SU-DHL-6 (cell line): ENCODE measurements around the gene ALKBH5.

Source experiments
- H2AFZ ChIP-seq: fragments of 200-600 bp; sonication (generic); 2 replicates; pipeline ENCODE4 v1.6.1; 2014; ENCODE audit warnings: low read depth, mild to moderate bottlenecking, moderate library complexity, mixed read lengths, antibody characterized with exemption, low read length; ENCODE audit not compliant: severe bottlenecking
- H3F3A ChIP-seq: fragments of 200-600 bp; shearing (Covaris generic); 2 replicates; pipeline ENCODE4 v1.6.0; 2016; ENCODE audit warnings: antibody characterized with exemption, mild to moderate bottlenecking; ENCODE audit not compliant: insufficient read depth
- H3K27ac ChIP-seq: fragments of 200-600 bp; sonication (generic); 2 replicates; pipeline ENCODE4 v1.5.1; 2016; ENCODE audit warnings: low read depth, mild to moderate bottlenecking, low read length, moderate library complexity, mixed read lengths
- H3K27me3 ChIP-seq: fragments of 200-600 bp; sonication (generic), shearing (Covaris generic); 2 replicates; pipeline ENCODE4 v1.6.0; 2014; ENCODE audit warnings: mild to moderate bottlenecking, low read length
- H3K36me3 ChIP-seq: fragments of 200-600 bp; sonication (generic); 2 replicates; pipeline ENCODE4 v1.6.1; 2014; ENCODE audit warnings: mild to moderate bottlenecking, low read length, mixed read lengths
- H3K4me2 ChIP-seq: fragments of 300-600, 200-600 bp; shearing (Covaris generic), sonication (generic); 2 replicates; pipeline ENCODE4 v1.6.0; 2014; ENCODE audit warnings: low read length, low read depth, mild to moderate bottlenecking; ENCODE audit not compliant: poor library complexity, severe bottlenecking
- H3K4me3 ChIP-seq: fragments of 200-600 bp; sonication (generic); 2 replicates; pipeline ENCODE4 v1.5.1; 2014; ENCODE audit warnings: antibody characterized with exemption, low read length, mild to moderate bottlenecking, mixed read lengths; ENCODE audit not compliant: insufficient read depth, poor library complexity, severe bottlenecking
- H3K79me2 ChIP-seq: fragments of 200-600 bp; sonication (generic); 2 replicates; pipeline ENCODE4 v1.6.1; 2014; ENCODE audit warnings: mild to moderate bottlenecking, low read length, moderate library complexity; ENCODE audit not compliant: insufficient read depth
- H3K9ac ChIP-seq: fragments of 200-600 bp; sonication (generic); 2 replicates; pipeline ENCODE4 v1.7.0; 2014; ENCODE audit warnings: mild to moderate bottlenecking, low read length
- H3K9me2 ChIP-seq: fragments of 200-600 bp; sonication (generic); replicated peaks from 2 replicates; pipeline ENCODE4 v1.6.1; 2014; ENCODE audit warnings: low read length; ENCODE audit not compliant: insufficient read depth
- H3K9me3 ChIP-seq: fragments of 200-600 bp; sonication (generic); 2 replicates; pipeline ENCODE4 v1.6.1; 2014; ENCODE audit warnings: low read length, mixed read lengths; ENCODE audit not compliant: insufficient read depth
- H4K20me1 ChIP-seq: fragments of 200-600 bp; sonication (generic); 2 replicates; pipeline ENCODE4 v1.6.1; 2014; ENCODE audit warnings: low read depth, mild to moderate bottlenecking, antibody characterized with exemption, low read length, moderate library complexity, mixed read lengths
- CTCF ChIP-seq: fragments of 200-600 bp; sonication (generic); IDR thresholded peaks from one replicate; pipeline ENCODE4 v1.5.1; 2017; ENCODE audit warnings: antibody characterized with exemption, mild to moderate bottlenecking, low read length, moderate library complexity; ENCODE audit not compliant: insufficient read depth, poor library complexity, severe bottlenecking
- EZH2phosphoT487 ChIP-seq: fragments of 200-600 bp; sonication (generic), shearing (Covaris generic); conservative IDR thresholded peaks from 2 replicates; pipeline ENCODE4 v1.6.1; 2018; ENCODE audit warnings: mild to moderate bottlenecking, antibody characterized with exemption, low read length, moderate library complexity, mixed read lengths

Gene ALKBH5

DNA sequence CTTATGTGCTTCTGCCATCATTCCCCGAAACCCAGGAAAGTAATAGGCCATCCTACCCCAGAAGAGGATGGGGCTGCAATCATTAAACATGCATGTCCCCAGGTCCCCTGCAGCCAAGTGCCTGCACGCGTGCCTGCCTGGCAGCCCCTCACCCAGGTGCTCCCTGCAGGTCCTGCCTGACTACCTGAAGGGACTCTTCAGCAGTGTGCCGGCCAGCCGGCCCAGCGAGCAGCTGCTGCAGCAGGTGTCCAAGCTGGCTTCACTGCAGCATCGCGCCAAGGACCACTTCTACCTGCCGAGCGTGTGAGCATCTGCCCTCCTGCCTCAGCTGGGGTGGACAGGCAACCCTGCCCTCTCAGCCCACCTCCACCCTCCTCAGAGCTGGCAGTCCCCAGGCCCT is 16.2 kb upstream of the ALKBH5 start:
- H3F3A ChIP-seq, result no peaks in the 10 kb centered on the region
- TF ChIP-seq EZH2phosphoT487, result no peak
- no peak for TF ChIP-seq CTCF

GRCh38 chr17:18172531-18173278 is 10.9 kb upstream of the ALKBH5 start:
- no peaks in the 10 kb centered on the region for H3K9me3 ChIP-seq
- no peak for TF ChIP-seq EZH2phosphoT487
- H3K27me3 ChIP-seq, result no peaks in the 10 kb centered on the region
- H2AFZ ChIP-seq, result no peak overlapping the region
- H3K4me3 ChIP-seq, result no peak overlapping the region
- no peaks in the 10 kb centered on the region for H4K20me1 ChIP-seq
- H3K36me3 ChIP-seq, result no peaks in the 10 kb centered on the region
- H3K4me2 ChIP-seq, result no peak overlapping the region
- no peak overlapping the region for H3K9ac ChIP-seq
- no peaks in the 10 kb centered on the region for H3K9me2 ChIP-seq
- H3K27ac ChIP-seq, result no peak overlapping the region
- no peaks in the 10 kb centered on the region for H3K79me2 ChIP-seq
- H3F3A ChIP-seq, result no peaks in the 10 kb centered on the region

More for the DNA sequence above, 16.2 kb upstream of the ALKBH5 start:
- H3K27ac ChIP-seq, result no peak overlapping the region
- no peaks in the 10 kb centered on the region for H3K9me3 ChIP-seq
- H3K9ac ChIP-seq, result no peak overlapping the region
- no peaks in the 10 kb centered on the region for H3K27me3 ChIP-seq
- no peaks in the 10 kb centered on the region for H3K9me2 ChIP-seq
- H3K36me3 ChIP-seq, result no peaks in the 10 kb centered on the region
- no peak overlapping the region for H2AFZ ChIP-seq
- H3K79me2 ChIP-seq, result no peaks in the 10 kb centered on the region
- no peak overlapping the region for H3K4me2 ChIP-seq
- H4K20me1 ChIP-seq, result no peaks in the 10 kb centered on the region
- no peak overlapping the region for H3K4me3 ChIP-seq

DNA sequence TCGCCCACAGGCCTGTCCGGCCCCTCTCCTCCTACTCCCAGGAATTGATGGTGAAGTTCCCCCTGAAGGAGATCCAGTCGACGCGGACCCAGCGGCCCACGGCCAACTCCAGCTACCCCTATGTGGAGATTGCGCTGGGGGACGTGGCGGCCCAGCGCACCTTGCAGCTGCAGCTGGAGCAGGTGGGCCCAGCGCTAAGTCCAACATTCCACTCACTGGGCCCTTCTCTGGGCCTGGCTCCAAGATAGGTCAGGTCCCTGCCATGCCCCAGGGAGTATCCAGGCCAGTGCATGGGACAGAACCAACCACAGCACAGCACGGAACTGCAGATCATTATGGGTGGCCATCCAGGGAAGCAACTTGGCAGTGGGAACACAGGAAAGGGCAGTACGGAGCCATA is 9.9 kb upstream of the ALKBH5 start:
- Histone ChIP-seq H3F3A (no peaks in the 10 kb centered on the region), H3K9me2 (no peaks in the 10 kb centered on the region), H3K79me2 (no peaks in the 10 kb centered on the region), H3K4me2 (no peak overlapping the region), H3K9ac (no peak overlapping the region), H3K9me3 (no peaks in the 10 kb centered on the region), H3K27ac (no peak overlapping the region), H3K27me3 (no peaks in the 10 kb centered on the region), H3K36me3 (no peaks in the 10 kb centered on the region), H2AFZ (no peak overlapping the region), H3K4me3 (no peak overlapping the region), H4K20me1 (no peaks in the 10 kb centered on the region)
- TF ChIP-seq EZH2phosphoT487, result no peak
- no peak for TF ChIP-seq CTCF

DNA sequence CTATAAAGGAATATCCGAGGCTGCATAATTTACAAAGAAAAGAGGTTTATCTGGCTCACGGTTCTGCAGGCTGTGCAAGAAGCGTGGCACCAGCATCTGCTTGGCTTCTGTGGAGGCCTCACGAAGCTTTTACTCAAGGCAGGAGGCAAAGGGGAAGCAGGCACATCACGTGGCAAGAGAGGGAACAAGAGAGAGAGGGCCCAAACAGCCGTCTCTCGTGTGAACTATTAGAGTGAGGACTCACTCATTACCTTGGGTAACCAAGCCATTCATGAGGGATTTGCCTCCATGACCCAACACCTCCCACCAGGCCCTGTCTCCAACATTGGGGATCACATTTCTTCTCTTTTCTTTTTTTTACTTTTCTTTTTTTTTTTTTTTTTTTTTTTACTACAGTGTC is 7.5 kb upstream of the ALKBH5 start:
- Histone ChIP-seq H3F3A (no peaks in the 10 kb centered on the region), H3K4me3 (no peak overlapping the region), H3K4me2 (no peak overlapping the region), H3K27ac (no peak overlapping the region), H3K9ac (no peak overlapping the region), H4K20me1 (no peaks in the 10 kb centered on the region), H3K27me3 (no peaks in the 10 kb centered on the region), H3K9me3 (no peaks in the 10 kb centered on the region), H3K36me3 (no peaks in the 10 kb centered on the region), H3K9me2 (no peaks in the 10 kb centered on the region), H3K79me2 (no peaks in the 10 kb centered on the region), H2AFZ (peak overlapping the region; percentile 10)
- TF ChIP-seq CTCF (no peak), EZH2phosphoT487 (no peak)
